GM12878 (cell line): Measurements from ENCODE around the gene ZSCAN26. TPM values are rescaled to one million over a fixed set of nuclear protein-coding genes. Genes with fewer than 3 reads are reported as not detected.

Source experiments
- ATAC-seq: fragments of 200-7000 bp; cut with Tn5 transposase; 3 replicates; pipeline ENCODE4 v1.9.1; 2020; ENCODE audit warnings: mild to moderate bottlenecking, moderate library complexity
- BruUV-seq: library from RNA; stranded (reverse); fragments of 400-500 nt; replicated peaks from 2 replicates; lab custom pipeline; 2021; lab: Mats Ljungman, UMichigan
- CTCF ChIA-PET: fragments of 300-600 bp; sonication (Branson Sonifier 250); formaldehyde crosslinking; extraction: SDS; loops from one replicate; lab custom pipeline; 2021; ENCODE audit warnings: inconsistent platforms; lab: Yijun Ruan, JAX
- POLR2A ChIA-PET: fragments of 350-600 bp; formaldehyde crosslinking; extraction: SDS; loops from one replicate; lab custom pipeline; 2021; ENCODE audit warnings: inconsistent platforms; lab: Charles Lee
- RAD21 ChIA-PET: fragments of 300-600 bp; sonication (Branson Sonifier 250); formaldehyde crosslinking; loops from one replicate; lab custom pipeline; 2023; ENCODE audit warnings: antibody characterized with exemption; ENCODE audit not compliant: unreplicated experiment; lab: Charles Lee
- SMC1A ChIA-PET: fragments of 300-600 bp; sonication (Branson Sonifier 250); formaldehyde crosslinking; loops from one replicate; lab custom pipeline; 2023; ENCODE audit not compliant: unreplicated experiment, uncharacterized antibody; lab: Charles Lee
- DNase-seq: peaks from one replicate; pipeline ENCODE4 v3.0.0-alpha.2; 2011; ENCODE audit warnings: low read depth, low spot score
- FAIRE-seq: peaks from 3 replicates; lab custom pipeline; 2011; peaks lifted over from hg19 to GRCh38; lab: Jason Lieb, UNC
- H2AFZ ChIP-seq: 2 replicates; pipeline ENCODE4 v1.6.0; 2011; ENCODE audit warnings: low read depth, low read length, control low read depth; ENCODE audit not compliant: control insufficient read depth
- H3K27ac ChIP-seq: 2 replicates; pipeline ENCODE4 v1.5.1; 2011; ENCODE audit warnings: control low read depth; ENCODE audit not compliant: control insufficient read depth, insufficient read depth
- H3K27me3 ChIP-seq, 2 experiments: replicated peaks in 1 of 2; 2 replicates each; pipeline versions ENCODE4 v1.6.0 to v1.6.1; 2011; ENCODE audit warnings: low read length in 1 of 2; ENCODE audit not compliant: control insufficient read depth in 2 of 2, insufficient read depth in 2 of 2
- H3K36me3 ChIP-seq, 2 experiments: 2 replicates each; pipeline ENCODE4 v1.5.1; 2011; ENCODE audit warnings: low read length in 1 of 2; ENCODE audit not compliant: control insufficient read depth in 2 of 2, insufficient read depth in 2 of 2
- H3K4me1 ChIP-seq: 2 replicates; pipeline ENCODE4 v1.6.1; 2011; ENCODE audit warnings: mild to moderate bottlenecking, low read length, moderate library complexity, mixed read lengths; ENCODE audit not compliant: control insufficient read depth, insufficient read depth
- H3K4me2 ChIP-seq: 2 replicates; pipeline ENCODE4 v1.6.0; 2011; ENCODE audit warnings: control low read depth; ENCODE audit not compliant: control insufficient read depth, insufficient read depth
- H3K4me3 ChIP-seq: fragments of 200-600 bp; sonication (generic); 2 replicates; pipeline ENCODE4 v1.5.1; 2016
- H3K79me2 ChIP-seq: 2 replicates; pipeline ENCODE4 v1.6.0; 2011; ENCODE audit warnings: low read length; ENCODE audit not compliant: control insufficient read depth, insufficient read depth
- H3K9ac ChIP-seq: 2 replicates; pipeline ENCODE4 v1.8.0; 2011; ENCODE audit warnings: low read length, control low read depth, mixed read lengths; ENCODE audit not compliant: control insufficient read depth, insufficient read depth
- H3K9me3 ChIP-seq: replicated peaks from 3 replicates; pipeline ENCODE4 v1.5.1; 2011; ENCODE audit warnings: mild to moderate bottlenecking, low read length; ENCODE audit not compliant: control insufficient read depth, insufficient read depth
- H4K20me1 ChIP-seq: 2 replicates; pipeline ENCODE4 v1.6.0; 2011; ENCODE audit not compliant: control insufficient read depth, insufficient read depth
- CBX3 ChIP-seq: fragments of 200-600 bp; sonication (generic); IDR thresholded peaks from 2 replicates; pipeline ENCODE4 v1.6.1; 2016; ENCODE audit warnings: low read depth, borderline replicate concordance
- CUX1 ChIP-seq: IDR thresholded peaks from 2 replicates; pipeline ENCODE4 v1.6.1; 2012; ENCODE audit warnings: improper control_type of control experiment, low read depth, low read length; ENCODE audit not compliant: insufficient replicate concordance
- NRF1 ChIP-seq: conservative IDR thresholded peaks from 2 replicates; pipeline ENCODE4 v1.6.1; 2011; ENCODE audit warnings: mild to moderate bottlenecking, low read depth, low read length, improper control_type of control experiment
- PAX8 ChIP-seq: fragments of 450-650 bp; IDR thresholded peaks from 2 replicates; pipeline ENCODE4 v1.6.1; 2017; ENCODE audit warnings: mild to moderate bottlenecking, moderate library complexity
- RCOR1 ChIP-seq: conservative IDR thresholded peaks from 2 replicates; pipeline ENCODE4 v1.6.1; 2012; ENCODE audit warnings: low read depth, low read length, improper control_type of control experiment
- RELA ChIP-seq: fragments of 450-650 bp; IDR thresholded peaks from 2 replicates; pipeline ENCODE4 v1.8.0; 2014; ENCODE audit warnings: borderline replicate concordance; ENCODE audit not compliant: partially characterized antibody
- SIN3A ChIP-seq: IDR thresholded peaks from 2 replicates; pipeline ENCODE4 v1.6.1; 2012; ENCODE audit warnings: low read depth, low read length, improper control_type of control experiment
- SMAD1 ChIP-seq: fragments of 450-650 bp; IDR thresholded peaks from 2 replicates; pipeline ENCODE4 v1.6.1; 2018; ENCODE audit warnings: mild to moderate bottlenecking, low read depth; ENCODE audit not compliant: partially characterized antibody
- SMAD5 ChIP-seq: IDR thresholded peaks from 2 replicates; pipeline ENCODE4 v1.6.1; 2016; ENCODE audit warnings: antibody characterized with exemption, low read depth
- SREBF1 ChIP-seq: IDR thresholded peaks from 2 replicates; pipeline ENCODE4 v1.6.1; 2012; ENCODE audit warnings: mild to moderate bottlenecking, low read length
- SREBF2 ChIP-seq: IDR thresholded peaks from 2 replicates; pipeline ENCODE4 v1.6.1; 2012; ENCODE audit warnings: mild to moderate bottlenecking, low read length
- SRF ChIP-seq, 2 experiments: IDR thresholded peaks; 2 replicates each; pipeline ENCODE4 v1.6.1; 2011; ENCODE audit warnings: low read depth in 2 of 2, low read length in 2 of 2, mild to moderate bottlenecking in 1 of 2, moderate library complexity in 1 of 2
- WRNIP1 ChIP-seq: IDR thresholded peaks from 2 replicates; pipeline ENCODE4 v1.6.1; 2011; ENCODE audit warnings: low read depth, low read length, improper control_type of control experiment, borderline replicate concordance
- WGBS: methylation state at CpG from one replicate; pipeline ENCODE4 v1.1.6; 2016; ENCODE audit warnings: low lambda C conversion rate; ENCODE audit not compliant: insufficient replicate concordance, insufficient coverage; ENCODE audit errors: missing lambda C conversion rate; 5-methylcytosine and 5-hydroxymethylcytosine counted together
- in situ Hi-C: fragments of 300-500 bp; cut with MboI; formaldehyde crosslinking; loops from 9 replicates; pipeline ENCODE4 v1.14.3; 2018; ENCODE audit warnings: mixed read lengths
- intact Hi-C: fragments of 100-400 bp; cut with micrococcal nuclease; formaldehyde crosslinking; loops from one replicate; pipeline ENCODE4 v1.14.2; 2022; ENCODE audit not compliant: unreplicated experiment
- polyA plus RNA-seq, 11 experiments: library from polyadenylated mRNA; depleted of rRNA in 4 of 11; unstranded in 6 of 11; stranded (reverse) in 5 of 11; fragments of >200 nt; fragmentation: Nextera tagmentation in 4 of 11; fragmentation: Illumina TruSeq in 1 of 11; extraction: Ambion mirVana in 4 of 11; extraction: Trizol in 1 of 11; gene quantifications; 1 replicate in 1 of 11; 2 replicates in 10 of 11; pipeline versions ENCODE4 v1.2.1 to v1.2.3, GENCODE V29; 2011 to 2016; ENCODE audit warnings: inconsistent platforms in 2 of 11, missing spikeins in 2 of 11, low read depth in 1 of 11
- total RNA-seq, 4 experiments: library from RNA; depleted of rRNA in 3 of 4; stranded (reverse); fragments of >200 nt in 3 of 4; fragmentation: Illumina TruSeq in 1 of 4; extraction: Trizol in 1 of 4; gene quantifications; 2 replicates each; pipeline versions ENCODE4 v1.2.1 to v1.2.3, GENCODE V29; 2013 to 2021
- TF ChIP-seq, protein P1 (sequence below): fragments of 450-650 bp; IDR thresholded peaks from 2 replicates; pipeline ENCODE4 v1.6.1; 2017; ENCODE audit warnings: borderline replicate concordance

ZSCAN26 gene
- total and polyA plus RNA-seq, 10 of the 15 experiments (the other 5 are each of a cell fraction or from before 2014, with no cell fraction given) = 4.5 to 13.3 (median 6.5) TPM

DNA sequence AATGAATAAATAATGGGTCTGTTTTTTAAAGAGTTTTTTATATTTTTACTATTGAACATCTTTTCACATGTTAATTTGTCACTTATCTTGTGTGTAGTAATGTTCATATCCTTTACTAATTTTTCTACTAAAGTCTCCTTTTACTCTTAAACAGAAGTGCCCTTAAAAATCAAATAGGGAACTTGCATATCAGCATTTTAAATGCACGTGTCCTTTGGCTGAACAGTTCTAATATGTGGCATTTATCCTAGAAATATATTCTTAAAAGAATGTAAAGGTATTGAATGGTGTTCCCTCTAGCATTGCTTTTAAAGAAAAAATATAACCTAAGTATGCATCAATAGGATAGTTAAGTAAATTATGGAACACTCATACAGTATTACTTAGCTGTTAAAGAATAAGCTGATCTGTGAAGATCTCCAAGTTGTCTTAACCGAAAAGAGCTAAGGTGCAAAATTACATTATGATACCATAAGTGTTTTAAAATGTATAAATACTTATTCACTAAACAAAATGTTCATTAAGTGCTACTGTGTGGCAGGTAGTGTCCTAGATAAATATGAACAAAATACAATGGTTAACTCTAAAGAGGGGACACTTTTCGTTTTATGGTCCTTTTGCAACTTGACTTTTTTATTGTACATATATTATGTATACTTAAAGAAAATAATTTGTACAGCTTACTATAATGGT, 13.8 kb downstream of the ZSCAN26 start:
- ATAC-seq = no peak
- no peaks in the 10 kb centered on the region for H3K79me2 ChIP-seq
- H3K4me1 ChIP-seq = no peaks in the 10 kb centered on the region
- peaks cover 0 to 6% of the 10 kb centered on the region in 2 experiments; a peak in 2 of 4 replicates for H3K36me3 ChIP-seq
- ChIA-PET RAD21 (interaction anchor here (0.9 to 3.2 kb wide), 4 partner anchors 13 to 139 kb away, joined by 3 to 14 read pairs (median 6); partner anchors contain the start of genes ZKSCAN3, ZKSCAN8 and ZSCAN26), CTCF (interaction anchor here (0.9 to 1.3 kb wide), 3 partner anchors 28 to 103 kb away, joined by 3 to 4 read pairs (median 3); partner anchors contain the start of gene ZKSCAN4), POLR2A (interaction anchor here (0.7 to 2.0 kb wide), 6 partner anchors 10 to 57 kb away, joined by 3 to 6 read pairs (median 4); partner anchors contain the start of genes ZKSCAN4 and ZSCAN31), SMC1A (interaction anchor here (1.0 to 4.9 kb wide), 9 partner anchors 9 to 75 kb away, joined by 3 to 27 read pairs (median 4); partner anchors contain the start of genes ZKSCAN3, ZKSCAN4, ZSCAN26 and ZSCAN31)
- peak overlapping the region; percentile 88 for H2AFZ ChIP-seq
- peaks cover 1% of the 10 kb centered on the region; the same call in 1 of the 3 replicates for H3K9me3 ChIP-seq
- peak overlapping the region; percentile 69 for H3K9ac ChIP-seq
- in situ Hi-C loops (no loop called here), intact Hi-C loops (loop anchor here (5.0 kb wide), 1 partner anchor 67 kb away; the partner anchor contains the start of gene ZKSCAN3)
- 49% methylated on average over 3 of the region's 3 CpGs for WGBS
- no peak overlapping the region for H3K27ac ChIP-seq
- no peaks in the 10 kb centered on the region for H3K27me3 ChIP-seq
- H4K20me1 ChIP-seq = no peaks in the 10 kb centered on the region
- peak overlapping the region; percentile 85 for H3K4me2 ChIP-seq
- H3K4me3 ChIP-seq = peak overlapping the region; percentile 71; the same call in 1 of the 2 replicates
- no TSS peak for BruUV-seq
- DNase-seq = no peak
- no peak for FAIRE-seq
- TF ChIP-seq SMAD1 = no peak
- no peak for TF ChIP-seq SREBF1
- no peak for TF ChIP-seq NRF1
- TF ChIP-seq SIN3A = no peak
- TF ChIP-seq PAX8 = no peak
- no peak for TF ChIP-seq RELA
- TF ChIP-seq, protein P1, sequence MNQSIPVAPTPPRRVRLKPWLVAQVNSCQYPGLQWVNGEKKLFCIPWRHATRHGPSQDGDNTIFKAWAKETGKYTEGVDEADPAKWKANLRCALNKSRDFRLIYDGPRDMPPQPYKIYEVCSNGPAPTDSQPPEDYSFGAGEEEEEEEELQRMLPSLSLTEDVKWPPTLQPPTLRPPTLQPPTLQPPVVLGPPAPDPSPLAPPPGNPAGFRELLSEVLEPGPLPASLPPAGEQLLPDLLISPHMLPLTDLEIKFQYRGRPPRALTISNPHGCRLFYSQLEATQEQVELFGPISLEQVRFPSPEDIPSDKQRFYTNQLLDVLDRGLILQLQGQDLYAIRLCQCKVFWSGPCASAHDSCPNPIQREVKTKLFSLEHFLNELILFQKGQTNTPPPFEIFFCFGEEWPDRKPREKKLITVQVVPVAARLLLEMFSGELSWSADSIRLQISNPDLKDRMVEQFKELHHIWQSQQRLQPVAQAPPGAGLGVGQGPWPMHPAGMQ = no peak
- TF ChIP-seq CUX1 = no peak
- no peak for TF ChIP-seq RCOR1
- TF ChIP-seq SREBF2 = no peak
- no peak for TF ChIP-seq CBX3
- no peak for TF ChIP-seq WRNIP1
- no peak for TF ChIP-seq SRF (IDR thresholded peaks at IDR 0.05; ENCODE audit: low read depth in 2 of 2, low read length in 2 of 2)
- no peak for TF ChIP-seq SMAD5
